HG03439 (cell line): Measurements from ENCODE around the gene RASSF8.

Source experiments
- ATAC-seq: cut with Tn5 transposase; IDR thresholded peaks from one replicate; pipeline ENCODE4 v1.9.1; 2021; ENCODE audit warnings: mild to moderate bottlenecking, moderate library complexity; ENCODE audit not compliant: unreplicated experiment

Gene RASSF8

GRCh38 chr12:26100666-26101349, 142.3 kb downstream of the RASSF8 start:
- no peak for ATAC-seq

GRCh38 chr12:26101350-26101734, 142.9 kb downstream of the RASSF8 start:
- ATAC-seq, result no peak

- no peak for ATAC-seq
Measured at GRCh38 chr12:26101763-26102162, 143.3 kb downstream of the RASSF8 start.

GRCh38 chr12:26102953-26103352, 144.5 kb downstream of the RASSF8 start:
- no peak for ATAC-seq

- no peak for ATAC-seq
Measured at GRCh38 chr12:26106347-26106746, 147.9 kb downstream of the RASSF8 start.

- ATAC-seq, result no peak
Measured at GRCh38 chr12:26108915-26109314, 150.4 kb downstream of the RASSF8 start.

GRCh38 chr12:26109343-26109881, 150.9 kb downstream of the RASSF8 start:
- no peak for ATAC-seq

- no peak for ATAC-seq
Measured at GRCh38 chr12:26112232-26112631, 153.8 kb downstream of the RASSF8 start.

- no peak for ATAC-seq
Measured at GRCh38 chr12:26112703-26113147, 154.2 kb downstream of the RASSF8 start.

GRCh38 chr12:26113181-26113654, 154.7 kb downstream of the RASSF8 start:
- ATAC-seq, result no peak

- ATAC-seq, result peak; percentile 69
Measured at GRCh38 chr12:26113853-26114719, 155.6 kb downstream of the RASSF8 start.

GRCh38 chr12:26114720-26115401, 156.4 kb downstream of the RASSF8 start:
- no peak for ATAC-seq

- no peak for ATAC-seq
Measured at GRCh38 chr12:26116829-26117715, 158.6 kb downstream of the RASSF8 start.

- no peak for ATAC-seq
Measured at GRCh38 chr12:26118308-26118707, 159.8 kb downstream of the RASSF8 start.

GRCh38 chr12:26119391-26119989, 161.0 kb downstream of the RASSF8 start:
- no peak for ATAC-seq

GRCh38 chr12:26120561-26121274, 162.2 kb downstream of the RASSF8 start:
- no peak for ATAC-seq

GRCh38 chr12:26121323-26122060, 163.0 kb downstream of the RASSF8 start:
- no peak for ATAC-seq

- no peak for ATAC-seq
Measured at GRCh38 chr12:26122061-26122680, 163.7 kb downstream of the RASSF8 start.
